H1 (cell line): ENCODE data around the gene HES4.

Experiments used
- EP300 ChIP-seq, 2 experiments: IDR thresholded peaks; 1 replicate in 1 of 2; 2 replicates in 1 of 2; pipeline ENCODE4 v1.6.1; 2011 to 2012; ENCODE audit warnings: low read depth in 2 of 2, low read length in 2 of 2, mild to moderate bottlenecking in 2 of 2, borderline replicate concordance in 1 of 2, inconsistent platforms in 1 of 2, moderate library complexity in 1 of 2
- POLR2A ChIP-seq, 2 experiments: IDR thresholded peaks; 1 replicate in 1 of 2; 2 replicates in 1 of 2; pipeline ENCODE4 v1.6.1; 2011; ENCODE audit warnings: low read depth in 2 of 2, low read length in 2 of 2, mild to moderate bottlenecking in 2 of 2; ENCODE audit errors: control extremely low read depth in 1 of 2
- POLR2AphosphoS5 ChIP-seq: IDR thresholded peaks from 2 replicates; pipeline ENCODE4 v1.6.1; 2011; ENCODE audit warnings: low read depth, low read length
- SP1 ChIP-seq: IDR thresholded peaks from 2 replicates; pipeline ENCODE4 v1.6.1; 2011; ENCODE audit warnings: low read depth, low read length
- ZNF274 ChIP-seq: IDR thresholded peaks from 2 replicates; pipeline ENCODE4 v1.7.0; 2012; ENCODE audit warnings: low read length, borderline replicate concordance; ENCODE audit errors: extremely low read depth
- TF ChIP-seq, protein P1 (sequence below): IDR thresholded peaks from 2 replicates; pipeline ENCODE4 v1.6.1; 2011; ENCODE audit warnings: low read length, improper control_type of control experiment
- TF ChIP-seq, protein P2 (sequence below), 3 experiments: IDR thresholded peaks; 1 replicate in 2 of 3; 2 replicates in 1 of 3; pipeline versions ENCODE4 v1.5.1 to v1.6.1; 2011; ENCODE audit warnings: low read length in 3 of 3, mild to moderate bottlenecking in 3 of 3, inconsistent platforms in 2 of 3, low read depth in 1 of 3, moderate library complexity in 1 of 3; ENCODE audit not compliant: insufficient read depth in 1 of 3; ENCODE audit errors: control extremely low read depth in 1 of 3

DNA sequence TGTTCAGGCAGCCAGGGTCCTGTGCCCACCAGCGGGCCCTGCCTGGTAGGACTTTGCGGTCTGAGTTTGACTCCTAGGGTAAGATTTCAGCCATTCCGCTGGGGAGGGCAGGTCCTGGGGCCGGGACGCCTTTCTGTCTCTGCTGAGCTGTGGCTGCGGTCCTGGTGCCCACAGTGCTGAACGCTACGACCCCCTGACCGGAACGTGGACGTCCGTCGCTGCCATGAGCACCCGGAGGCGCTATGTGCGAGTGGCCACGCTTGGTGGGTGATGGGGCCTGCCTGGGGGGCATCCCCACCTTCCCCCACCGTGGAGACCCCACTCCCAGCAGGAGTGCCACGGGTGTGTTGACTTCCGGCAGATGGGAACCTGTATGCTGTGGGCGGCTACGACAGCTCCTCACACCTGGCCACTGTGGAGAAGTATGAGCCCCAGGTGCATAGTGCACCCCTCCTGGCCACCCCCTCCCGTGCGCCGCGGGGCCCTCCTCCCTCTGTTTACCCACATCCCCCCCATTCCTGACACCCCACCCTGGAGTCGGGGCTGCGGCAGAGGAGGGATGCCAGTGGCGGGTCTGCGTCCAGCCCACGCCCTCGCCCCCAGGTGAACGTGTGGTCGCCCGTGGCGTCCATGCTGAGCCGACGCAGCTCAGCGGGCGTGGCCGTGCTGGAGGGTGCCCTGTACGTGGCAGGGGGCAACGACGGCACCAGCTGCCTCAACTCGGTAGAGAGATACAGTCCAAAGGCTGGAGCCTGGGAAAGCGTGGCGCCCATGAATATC, 36.0 kb downstream of the HES4 start:
- TF ChIP-seq, protein P1, sequence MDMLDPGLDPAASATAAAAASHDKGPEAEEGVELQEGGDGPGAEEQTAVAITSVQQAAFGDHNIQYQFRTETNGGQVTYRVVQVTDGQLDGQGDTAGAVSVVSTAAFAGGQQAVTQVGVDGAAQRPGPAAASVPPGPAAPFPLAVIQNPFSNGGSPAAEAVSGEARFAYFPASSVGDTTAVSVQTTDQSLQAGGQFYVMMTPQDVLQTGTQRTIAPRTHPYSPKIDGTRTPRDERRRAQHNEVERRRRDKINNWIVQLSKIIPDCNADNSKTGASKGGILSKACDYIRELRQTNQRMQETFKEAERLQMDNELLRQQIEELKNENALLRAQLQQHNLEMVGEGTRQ, result no peak
- TF ChIP-seq POLR2A (IDR thresholded peaks at IDR 0.05; ENCODE audit: control extremely low read depth in 1 of 2, low read depth in 2 of 2, low read length in 2 of 2), result no peak
- TF ChIP-seq EP300 (IDR thresholded peaks at IDR 0.05; ENCODE audit: borderline replicate concordance in 1 of 2, low read depth in 2 of 2, low read length in 2 of 2), result no peak
- TF ChIP-seq, protein P2, sequence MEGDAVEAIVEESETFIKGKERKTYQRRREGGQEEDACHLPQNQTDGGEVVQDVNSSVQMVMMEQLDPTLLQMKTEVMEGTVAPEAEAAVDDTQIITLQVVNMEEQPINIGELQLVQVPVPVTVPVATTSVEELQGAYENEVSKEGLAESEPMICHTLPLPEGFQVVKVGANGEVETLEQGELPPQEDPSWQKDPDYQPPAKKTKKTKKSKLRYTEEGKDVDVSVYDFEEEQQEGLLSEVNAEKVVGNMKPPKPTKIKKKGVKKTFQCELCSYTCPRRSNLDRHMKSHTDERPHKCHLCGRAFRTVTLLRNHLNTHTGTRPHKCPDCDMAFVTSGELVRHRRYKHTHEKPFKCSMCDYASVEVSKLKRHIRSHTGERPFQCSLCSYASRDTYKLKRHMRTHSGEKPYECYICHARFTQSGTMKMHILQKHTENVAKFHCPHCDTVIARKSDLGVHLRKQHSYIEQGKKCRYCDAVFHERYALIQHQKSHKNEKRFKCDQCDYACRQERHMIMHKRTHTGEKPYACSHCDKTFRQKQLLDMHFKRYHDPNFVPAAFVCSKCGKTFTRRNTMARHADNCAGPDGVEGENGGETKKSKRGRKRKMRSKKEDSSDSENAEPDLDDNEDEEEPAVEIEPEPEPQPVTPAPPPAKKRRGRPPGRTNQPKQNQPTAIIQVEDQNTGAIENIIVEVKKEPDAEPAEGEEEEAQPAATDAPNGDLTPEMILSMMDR (IDR thresholded peaks at IDR 0.05; ENCODE audit: control extremely low read depth in 1 of 3, insufficient read depth in 1 of 3, low read depth in 1 of 3, low read length in 3 of 3), result no peak
- TF ChIP-seq POLR2AphosphoS5, result no peak
- TF ChIP-seq ZNF274, result no peak
- no peak for TF ChIP-seq SP1
